HEK293 (cell line): Measurements from ENCODE around the gene RNPS1.

Experiments
- CTCF ChIA-PET: fragments of 350-600 bp; formaldehyde crosslinking; extraction: SDS; loops from one replicate; lab custom pipeline; 2021; ENCODE audit warnings: antibody characterized with exemption; lab: Yijun Ruan, JAX
- POLR2A ChIA-PET: fragments of 300-600 bp; formaldehyde crosslinking; extraction: SDS; loops from one replicate; lab custom pipeline; 2020; ENCODE audit warnings: antibody characterized with exemption, inconsistent platforms; lab: Yijun Ruan, JAX
- H3K27ac ChIP-seq: fragments of 200-500 bp; sonication (Bioruptor generic); 2 replicates; pipeline ENCODE4 v1.5.1; 2014; ENCODE audit warnings: low read depth, low read length, control low read depth, inconsistent platforms; ENCODE audit errors: extremely low read depth
- H3K36me3 ChIP-seq, 2 experiments: fragments of 200-500 bp in 1 of 2; sonication (Bioruptor generic) in 1 of 2; 1 replicate in 1 of 2; 2 replicates in 1 of 2; pipeline ENCODE4 v1.5.1; 2014 to 2017; ENCODE audit warnings: inconsistent platforms in 2 of 2, low read length in 2 of 2; ENCODE audit not compliant: control insufficient read depth in 2 of 2, insufficient read depth in 1 of 2
- H3K4me1 ChIP-seq: fragments of 200-500 bp; sonication (Bioruptor generic); 2 replicates; pipeline ENCODE4 v1.5.1; 2014; ENCODE audit warnings: mild to moderate bottlenecking, low read length, inconsistent platforms; ENCODE audit not compliant: control insufficient read depth, insufficient read depth
- H3K4me3 ChIP-seq: 2 replicates; pipeline ENCODE4 v1.5.1; 2011; ENCODE audit warnings: low read depth, mild to moderate bottlenecking, control low read depth, low read length, moderate library complexity
- H3K9me3 ChIP-seq: fragments of 200-500 bp; sonication (Bioruptor generic); 2 replicates; pipeline ENCODE4 v1.5.1; 2014; ENCODE audit warnings: low read depth, low read length, inconsistent platforms; ENCODE audit not compliant: control insufficient read depth, insufficient read depth
- FEZF1 ChIP-seq: fragments of 450-650 bp; formaldehyde crosslinking; IDR thresholded peaks from 2 replicates; pipeline ENCODE4 v1.5.1; 2016; ENCODE audit warnings: missing biosample characterization, missing genetic modification characterization
- ZIC2 ChIP-seq: fragments of 450-650 bp; formaldehyde crosslinking; IDR thresholded peaks from 2 replicates; pipeline ENCODE4 v1.5.1; 2016; ENCODE audit warnings: missing biosample characterization, missing genetic modification characterization
- ZNF112 ChIP-seq: fragments of 450-650 bp; formaldehyde crosslinking; IDR thresholded peaks from 2 replicates; pipeline ENCODE4 v1.5.0; 2017; ENCODE audit warnings: missing biosample characterization, missing genetic modification characterization
- ZNF121 ChIP-seq: fragments of 450-650 bp; formaldehyde crosslinking; IDR thresholded peaks from 2 replicates; pipeline ENCODE4 v1.5.1; 2016; ENCODE audit warnings: missing biosample characterization, missing genetic modification characterization
- ZNF169 ChIP-seq: fragments of 450-650 bp; formaldehyde crosslinking; IDR thresholded peaks from 2 replicates; pipeline ENCODE4 v1.5.1; 2016; ENCODE audit warnings: missing biosample characterization, missing genetic modification characterization
- ZNF174 ChIP-seq: fragments of 450-650 bp; formaldehyde crosslinking; IDR thresholded peaks from 2 replicates; pipeline ENCODE4 v1.5.0; 2017; ENCODE audit warnings: missing biosample characterization, mild to moderate bottlenecking, missing genetic modification characterization
- ZNF221 ChIP-seq: fragments of 450-650 bp; formaldehyde crosslinking; IDR thresholded peaks from 2 replicates; pipeline ENCODE4 v1.5.1; 2017; ENCODE audit warnings: missing biosample characterization, missing genetic modification characterization, borderline replicate concordance
- ZNF292 ChIP-seq: fragments of 450-650 bp; formaldehyde crosslinking; IDR thresholded peaks from 2 replicates; pipeline ENCODE4 v1.5.1; 2016; ENCODE audit warnings: low read depth, missing biosample characterization, missing genetic modification characterization, borderline replicate concordance
- ZNF302 ChIP-seq: fragments of 450-650 bp; formaldehyde crosslinking; IDR thresholded peaks from 2 replicates; pipeline ENCODE4 v1.5.1; 2016; ENCODE audit warnings: missing biosample characterization, missing genetic modification characterization, low read depth
- ZNF311 ChIP-seq: fragments of 450-650 bp; formaldehyde crosslinking; IDR thresholded peaks from 2 replicates; pipeline ENCODE4 v1.5.1; 2017; ENCODE audit warnings: missing biosample characterization, missing genetic modification characterization, borderline replicate concordance
- ZNF324 ChIP-seq: fragments of 450-650 bp; formaldehyde crosslinking; IDR thresholded peaks from 2 replicates; pipeline ENCODE4 v1.5.1; 2016; ENCODE audit warnings: missing biosample characterization, missing genetic modification characterization
- ZNF366 ChIP-seq: fragments of 450-650 bp; formaldehyde crosslinking; conservative IDR thresholded peaks from 2 replicates; pipeline ENCODE4 v1.5.1; 2016; ENCODE audit warnings: missing biosample characterization, missing genetic modification characterization
- ZNF473 ChIP-seq: fragments of 450-650 bp; formaldehyde crosslinking; IDR thresholded peaks from 2 replicates; pipeline ENCODE4 v1.5.1; 2017; ENCODE audit warnings: missing biosample characterization, missing genetic modification characterization
- ZNF48 ChIP-seq: fragments of 450-650 bp; formaldehyde crosslinking; IDR thresholded peaks from 2 replicates; pipeline ENCODE4 v1.5.1; 2016; ENCODE audit warnings: missing biosample characterization, missing genetic modification characterization
- ZNF514 ChIP-seq: fragments of 450-650 bp; formaldehyde crosslinking; IDR thresholded peaks from 2 replicates; pipeline ENCODE4 v1.5.1; 2016; ENCODE audit warnings: missing biosample characterization, missing genetic modification characterization
- ZNF549 ChIP-seq: fragments of 450-650 bp; IDR thresholded peaks from 2 replicates; pipeline ENCODE4 v1.5.1; 2018; ENCODE audit warnings: missing biosample characterization, missing genetic modification characterization, mild to moderate bottlenecking, inconsistent platforms, moderate library complexity
- ZNF561 ChIP-seq: fragments of 450-650 bp; IDR thresholded peaks from 2 replicates; pipeline ENCODE4 v1.5.1; 2018; ENCODE audit warnings: missing biosample characterization, missing genetic modification characterization, borderline replicate concordance
- ZNF664 ChIP-seq: fragments of 450-650 bp; formaldehyde crosslinking; IDR thresholded peaks from 2 replicates; pipeline ENCODE4 v1.5.1; 2016; ENCODE audit warnings: missing biosample characterization, missing genetic modification characterization
- ZNF76 ChIP-seq: fragments of 450-650 bp; formaldehyde crosslinking; IDR thresholded peaks from 2 replicates; pipeline ENCODE4; 2016; ENCODE audit warnings: low read depth, missing biosample characterization, missing genetic modification characterization, borderline replicate concordance
- ZNF768 ChIP-seq: fragments of 450-650 bp; formaldehyde crosslinking; IDR thresholded peaks from 2 replicates; pipeline ENCODE4 v1.5.1; 2018; ENCODE audit warnings: missing biosample characterization, mild to moderate bottlenecking, missing genetic modification characterization
- ZNF843 ChIP-seq: fragments of 450-650 bp; formaldehyde crosslinking; IDR thresholded peaks from 2 replicates; pipeline ENCODE4 v1.5.1; 2016; ENCODE audit warnings: missing biosample characterization, missing genetic modification characterization
- ZSCAN16 ChIP-seq: fragments of 450-650 bp; formaldehyde crosslinking; IDR thresholded peaks from 2 replicates; pipeline ENCODE4 v1.5.1; 2016; ENCODE audit warnings: missing biosample characterization, missing genetic modification characterization
- TF ChIP-seq, protein P1 (sequence below): fragments of 450-650 bp; formaldehyde crosslinking; IDR thresholded peaks from 2 replicates; pipeline ENCODE4 v1.5.1; 2016; ENCODE audit warnings: missing biosample characterization, missing genetic modification characterization
- TF ChIP-seq, protein P2 (sequence below): fragments of 450-650 bp; formaldehyde crosslinking; IDR thresholded peaks from 2 replicates; pipeline ENCODE4 v1.5.1; 2016; ENCODE audit warnings: missing biosample characterization, missing genetic modification characterization
- TF ChIP-seq, protein P3 (sequence below): fragments of 450-650 bp; formaldehyde crosslinking; IDR thresholded peaks from 2 replicates; pipeline ENCODE4 v1.5.1; 2016; ENCODE audit warnings: missing biosample characterization, missing genetic modification characterization, borderline replicate concordance

Gene RNPS1

DNA sequence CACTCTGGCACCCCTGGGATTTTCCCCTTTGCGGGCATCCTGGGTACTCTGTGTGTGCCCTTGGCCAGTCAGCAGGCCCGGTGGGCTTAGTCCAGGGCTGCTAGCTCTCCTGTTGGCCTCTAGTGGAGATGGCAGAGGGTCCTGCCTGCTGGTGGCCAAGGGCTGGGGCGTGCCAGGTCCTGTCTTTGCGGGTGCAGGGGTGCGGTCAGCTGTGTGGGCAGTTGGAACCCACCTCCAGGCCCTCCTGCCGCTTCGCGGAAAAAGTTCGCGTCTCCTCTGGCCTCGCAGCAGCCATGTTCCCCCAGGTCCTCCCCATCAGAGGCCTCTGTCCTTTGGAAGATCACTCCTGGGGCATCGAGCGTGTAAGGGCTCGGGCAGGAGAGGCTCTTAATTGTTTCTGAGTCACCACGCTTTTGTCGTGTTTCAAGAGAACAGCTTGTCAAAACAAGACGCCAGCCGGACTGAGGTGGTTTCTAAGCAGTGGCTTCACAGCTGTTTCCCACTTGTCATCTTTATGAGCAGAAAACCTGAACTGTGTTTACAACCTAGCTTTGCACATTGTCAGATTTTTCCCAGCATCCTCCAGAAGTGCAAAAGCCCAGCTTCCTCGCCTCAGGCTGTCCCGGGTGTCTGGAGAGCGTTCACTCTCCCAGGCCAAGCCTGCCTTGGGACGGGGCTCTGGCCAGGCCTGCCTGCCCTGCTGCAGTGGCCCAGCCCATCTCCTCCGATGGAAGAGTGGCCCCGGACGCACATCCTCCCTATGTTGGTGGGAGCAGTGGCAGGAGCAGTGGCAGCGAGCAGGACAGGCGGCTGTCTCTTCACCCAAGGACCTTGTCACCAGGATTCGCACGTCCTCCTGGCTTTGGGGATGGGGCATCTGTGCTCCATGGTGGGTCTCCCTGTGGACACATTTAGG lies 36.7 kb downstream of the RNPS1 start:
- Histone ChIP-seq H3K27ac (no peak overlapping the region), H3K9me3 (no peaks in the 10 kb centered on the region), H3K36me3 (peaks cover 0 to 88% of the 10 kb centered on the region in 2 experiments; a peak in 2 of 3 replicates), H3K4me1 (peaks cover under 1% of the 10 kb centered on the region; the same call in 1 of the 2 replicates), H3K4me3 (no peak overlapping the region)
- ChIA-PET CTCF (no interaction called here), POLR2A (interaction anchor here (1.1 to 2.0 kb wide), 4 partner anchors 8 to 270 kb away, joined by 3 to 6 read pairs (median 4); partner anchors contain the start of genes E4F1 and ECI1)
- TF ChIP-seq ZNF366 (tag by site-specific recombination) = no peak
- no peak for TF ChIP-seq ZNF664
- TF ChIP-seq ZNF48 (tag by site-specific recombination) = no peak
- no peak for TF ChIP-seq ZNF174 (tag by site-specific recombination)
- TF ChIP-seq, protein P1, sequence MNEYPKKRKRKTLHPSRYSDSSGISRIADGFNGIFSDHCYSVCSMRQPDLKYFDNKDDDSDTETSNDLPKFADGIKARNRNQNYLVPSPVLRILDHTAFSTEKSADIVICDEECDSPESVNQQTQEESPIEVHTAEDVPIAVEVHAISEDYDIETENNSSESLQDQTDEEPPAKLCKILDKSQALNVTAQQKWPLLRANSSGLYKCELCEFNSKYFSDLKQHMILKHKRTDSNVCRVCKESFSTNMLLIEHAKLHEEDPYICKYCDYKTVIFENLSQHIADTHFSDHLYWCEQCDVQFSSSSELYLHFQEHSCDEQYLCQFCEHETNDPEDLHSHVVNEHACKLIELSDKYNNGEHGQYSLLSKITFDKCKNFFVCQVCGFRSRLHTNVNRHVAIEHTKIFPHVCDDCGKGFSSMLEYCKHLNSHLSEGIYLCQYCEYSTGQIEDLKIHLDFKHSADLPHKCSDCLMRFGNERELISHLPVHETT (tag by site-specific recombination) = peak; percentile 45; the same call in 1 of the 2 replicates
- 0 out of 2 replicates have a peak, but pooled peaks have one; percentile 11 for TF ChIP-seq ZIC2
- TF ChIP-seq ZNF112 (tag by site-specific recombination) = no peak
- TF ChIP-seq ZNF549 (tag by site-specific recombination) = no peak
- TF ChIP-seq ZNF311 (tag by site-specific recombination) = no peak
- TF ChIP-seq ZNF76 (tag by site-specific recombination) = peak; percentile 37; the same call in 1 of the 2 replicates
- no peak for TF ChIP-seq ZNF121 (tag by site-specific recombination)
- TF ChIP-seq ZNF473 (tag by site-specific recombination) = no peak
- no peak for TF ChIP-seq ZSCAN16 (tag by site-specific recombination)
- no peak for TF ChIP-seq ZNF292
- TF ChIP-seq ZNF324 (tag by site-specific recombination) = no peak
- TF ChIP-seq, protein P2, sequence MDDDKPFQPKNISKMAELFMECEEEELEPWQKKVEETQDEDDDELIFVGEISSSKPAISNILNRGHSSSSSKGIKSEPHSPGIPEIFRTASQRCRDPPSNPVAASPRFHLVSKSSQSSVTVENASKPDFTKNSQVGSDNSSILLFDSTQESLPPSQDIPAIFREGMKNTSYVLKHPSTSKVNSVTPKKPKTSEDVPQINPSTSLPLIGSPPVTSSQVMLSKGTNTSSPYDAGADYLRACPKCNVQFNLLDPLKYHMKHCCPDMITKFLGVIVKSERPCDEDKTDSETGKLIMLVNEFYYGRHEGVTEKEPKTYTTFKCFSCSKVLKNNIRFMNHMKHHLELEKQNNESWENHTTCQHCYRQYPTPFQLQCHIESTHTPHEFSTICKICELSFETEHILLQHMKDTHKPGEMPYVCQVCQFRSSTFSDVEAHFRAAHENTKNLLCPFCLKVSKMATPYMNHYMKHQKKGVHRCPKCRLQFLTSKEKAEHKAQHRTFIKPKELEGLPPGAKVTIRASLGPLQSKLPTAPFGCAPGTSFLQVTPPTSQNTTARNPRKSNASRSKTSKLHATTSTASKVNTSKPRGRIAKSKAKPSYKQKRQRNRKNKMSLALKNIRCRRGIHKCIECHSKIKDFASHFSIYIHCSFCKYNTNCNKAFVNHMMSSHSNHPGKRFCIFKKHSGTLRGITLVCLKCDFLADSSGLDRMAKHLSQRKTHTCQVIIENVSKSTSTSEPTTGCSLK (tag by site-specific recombination) = no peak
- TF ChIP-seq ZNF221 = no peak
- TF ChIP-seq FEZF1 (tag by site-specific recombination) = peak; percentile 51; the same call in 1 of the 2 replicates
- no peak for TF ChIP-seq ZNF768 (tag by site-specific recombination)
- no peak for TF ChIP-seq ZNF169
- TF ChIP-seq ZNF514 (tag by site-specific recombination) = no peak
- TF ChIP-seq ZNF843 (tag by site-specific recombination) = no peak
- no peak for TF ChIP-seq ZNF561 (tag by site-specific recombination)
- TF ChIP-seq, protein P3, sequence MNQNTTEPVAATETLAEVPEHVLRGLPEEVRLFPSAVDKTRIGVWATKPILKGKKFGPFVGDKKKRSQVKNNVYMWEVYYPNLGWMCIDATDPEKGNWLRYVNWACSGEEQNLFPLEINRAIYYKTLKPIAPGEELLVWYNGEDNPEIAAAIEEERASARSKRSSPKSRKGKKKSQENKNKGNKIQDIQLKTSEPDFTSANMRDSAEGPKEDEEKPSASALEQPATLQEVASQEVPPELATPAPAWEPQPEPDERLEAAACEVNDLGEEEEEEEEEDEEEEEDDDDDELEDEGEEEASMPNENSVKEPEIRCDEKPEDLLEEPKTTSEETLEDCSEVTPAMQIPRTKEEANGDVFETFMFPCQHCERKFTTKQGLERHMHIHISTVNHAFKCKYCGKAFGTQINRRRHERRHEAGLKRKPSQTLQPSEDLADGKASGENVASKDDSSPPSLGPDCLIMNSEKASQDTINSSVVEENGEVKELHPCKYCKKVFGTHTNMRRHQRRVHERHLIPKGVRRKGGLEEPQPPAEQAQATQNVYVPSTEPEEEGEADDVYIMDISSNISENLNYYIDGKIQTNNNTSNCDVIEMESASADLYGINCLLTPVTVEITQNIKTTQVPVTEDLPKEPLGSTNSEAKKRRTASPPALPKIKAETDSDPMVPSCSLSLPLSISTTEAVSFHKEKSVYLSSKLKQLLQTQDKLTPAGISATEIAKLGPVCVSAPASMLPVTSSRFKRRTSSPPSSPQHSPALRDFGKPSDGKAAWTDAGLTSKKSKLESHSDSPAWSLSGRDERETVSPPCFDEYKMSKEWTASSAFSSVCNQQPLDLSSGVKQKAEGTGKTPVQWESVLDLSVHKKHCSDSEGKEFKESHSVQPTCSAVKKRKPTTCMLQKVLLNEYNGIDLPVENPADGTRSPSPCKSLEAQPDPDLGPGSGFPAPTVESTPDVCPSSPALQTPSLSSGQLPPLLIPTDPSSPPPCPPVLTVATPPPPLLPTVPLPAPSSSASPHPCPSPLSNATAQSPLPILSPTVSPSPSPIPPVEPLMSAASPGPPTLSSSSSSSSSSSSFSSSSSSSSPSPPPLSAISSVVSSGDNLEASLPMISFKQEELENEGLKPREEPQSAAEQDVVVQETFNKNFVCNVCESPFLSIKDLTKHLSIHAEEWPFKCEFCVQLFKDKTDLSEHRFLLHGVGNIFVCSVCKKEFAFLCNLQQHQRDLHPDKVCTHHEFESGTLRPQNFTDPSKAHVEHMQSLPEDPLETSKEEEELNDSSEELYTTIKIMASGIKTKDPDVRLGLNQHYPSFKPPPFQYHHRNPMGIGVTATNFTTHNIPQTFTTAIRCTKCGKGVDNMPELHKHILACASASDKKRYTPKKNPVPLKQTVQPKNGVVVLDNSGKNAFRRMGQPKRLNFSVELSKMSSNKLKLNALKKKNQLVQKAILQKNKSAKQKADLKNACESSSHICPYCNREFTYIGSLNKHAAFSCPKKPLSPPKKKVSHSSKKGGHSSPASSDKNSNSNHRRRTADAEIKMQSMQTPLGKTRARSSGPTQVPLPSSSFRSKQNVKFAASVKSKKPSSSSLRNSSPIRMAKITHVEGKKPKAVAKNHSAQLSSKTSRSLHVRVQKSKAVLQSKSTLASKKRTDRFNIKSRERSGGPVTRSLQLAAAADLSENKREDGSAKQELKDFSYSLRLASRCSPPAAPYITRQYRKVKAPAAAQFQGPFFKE (tag by site-specific recombination) = no peak
- no peak for TF ChIP-seq ZNF302
